Hepatocyte (in vitro differentiated cells): Measurements from ENCODE around the gene CHST13. TPM values are rescaled to one million over a fixed set of nuclear protein-coding genes. Genes with fewer than 3 reads are reported as not detected.

ENCODE experiments used
- DNase-seq: peaks from one replicate; pipeline ENCODE4 v3.0.0-alpha.2; 2016; ENCODE audit warnings: low spot score
- H2AFZ ChIP-seq: fragments of 200-600 bp; sonication (generic); 2 replicates; pipeline ENCODE4 v1.6.0; 2016; ENCODE audit warnings: antibody characterized with exemption, mild to moderate bottlenecking
- H3K27ac ChIP-seq: fragments of 200-600 bp; sonication (generic); 2 replicates; pipeline ENCODE4 v1.5.1; 2016; ENCODE audit warnings: mild to moderate bottlenecking
- H3K27me3 ChIP-seq: fragments of 200-600 bp; sonication (generic); 2 replicates; pipeline ENCODE4 v1.6.1; 2016
- H3K36me3 ChIP-seq: fragments of 200-600 bp; sonication (generic); replicated peaks from 2 replicates; pipeline ENCODE4 v1.5.1; 2016; ENCODE audit warnings: low read depth; ENCODE audit not compliant: insufficient read depth
- H3K4me1 ChIP-seq: fragments of 200-600 bp; sonication (generic); 2 replicates; pipeline ENCODE4 v1.5.1; 2016; ENCODE audit warnings: mild to moderate bottlenecking, moderate library complexity; ENCODE audit not compliant: insufficient read depth
- H3K4me2 ChIP-seq: fragments of 200-600 bp; sonication (generic); 2 replicates; pipeline ENCODE4 v1.6.0; 2016
- H3K4me3 ChIP-seq: fragments of 200-600 bp; sonication (generic); 2 replicates; pipeline ENCODE4 v1.5.1; 2016; ENCODE audit warnings: mild to moderate bottlenecking
- H3K79me2 ChIP-seq: fragments of 200-600 bp; sonication (generic); 2 replicates; pipeline ENCODE4 v1.6.0; 2017; ENCODE audit warnings: mild to moderate bottlenecking
- H3K9me2 ChIP-seq: fragments of 200-600 bp; sonication (generic); replicated peaks from 2 replicates; pipeline ENCODE4 v1.6.0; 2017; ENCODE audit warnings: mild to moderate bottlenecking; ENCODE audit not compliant: insufficient read depth
- H3K9me3 ChIP-seq: fragments of 200-600 bp; sonication (generic); 2 replicates; pipeline ENCODE4 v1.5.1; 2016; ENCODE audit warnings: low read depth, mild to moderate bottlenecking
- H4K20me1 ChIP-seq: fragments of 200-600 bp; sonication (generic); 2 replicates; pipeline ENCODE4 v1.6.0; 2016; ENCODE audit warnings: mild to moderate bottlenecking; ENCODE audit not compliant: insufficient read depth, poor library complexity, severe bottlenecking
- CTCF ChIP-seq: fragments of 200-600 bp; sonication (generic); IDR thresholded peaks from 2 replicates; pipeline ENCODE4 v1.5.1; 2016; ENCODE audit warnings: antibody characterized with exemption, mild to moderate bottlenecking; ENCODE audit not compliant: poor library complexity
- EZH2 ChIP-seq: fragments of 200-600 bp; sonication (generic); IDR thresholded peaks from 2 replicates; pipeline ENCODE4 v1.6.1; 2016; ENCODE audit warnings: antibody characterized with exemption, mild to moderate bottlenecking, borderline replicate concordance
- EZH2phosphoT487 ChIP-seq: fragments of 200-600 bp; sonication (generic); IDR thresholded peaks from one replicate; pipeline ENCODE4 v1.6.1; 2018; ENCODE audit warnings: antibody characterized with exemption, mild to moderate bottlenecking, low read depth, moderate library complexity; ENCODE audit not compliant: unreplicated experiment, severe bottlenecking
- WGBS: methylation state at CpG from one replicate; pipeline ENCODE4 v1.1.6; 2016; ENCODE audit warnings: low lambda C conversion rate; ENCODE audit errors: missing lambda C conversion rate; 5-methylcytosine and 5-hydroxymethylcytosine counted together
- polyA plus RNA-seq: library from polyadenylated mRNA; unstranded; fragments of >200 nt; fragmentation: Nextera tagmentation; extraction: Ambion mirVana; gene quantifications from 2 replicates; pipeline ENCODE4 v1.2.1, GENCODE V29; 2016
- total RNA-seq: library from RNA; depleted of rRNA; stranded (reverse); fragments of >200 nt; gene quantifications from 2 replicates; pipeline ENCODE4 v1.2.3, GENCODE V29; 2014

CHST13 gene
- total and polyA plus RNA-seq, 2 experiments from 2014 or later, result 31.5 to 54.6 TPM

DNA sequence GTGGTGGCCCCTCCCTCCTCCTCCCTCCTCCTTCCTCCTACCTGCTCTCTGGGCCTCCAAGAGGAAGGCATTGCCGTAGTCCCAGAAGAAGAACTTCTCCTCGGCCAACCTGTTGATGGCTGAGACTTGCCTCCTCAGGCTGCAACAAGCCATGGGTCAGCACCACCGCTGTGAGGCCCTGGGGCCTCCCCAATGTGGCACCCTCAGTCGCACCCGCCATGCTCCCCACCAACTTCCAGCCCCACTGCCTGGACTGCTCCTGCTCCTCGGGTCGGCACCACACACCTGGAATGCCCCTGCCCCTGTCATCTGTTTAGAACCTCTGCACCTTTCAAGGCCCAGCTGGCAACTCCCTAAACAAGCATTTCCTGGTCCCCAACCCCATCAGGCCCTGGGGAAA is 23.9 kb upstream of the CHST13 start:
- WGBS, result 92% methylated on average over 7 of the region's 7 CpGs
- no peaks in the 10 kb centered on the region for H3K79me2 ChIP-seq
- TF ChIP-seq EZH2, result no peak
- TF ChIP-seq CTCF, result no peak
- TF ChIP-seq EZH2phosphoT487, result no peak
- H3K36me3 ChIP-seq, result no peaks in the 10 kb centered on the region
- H3K27me3 ChIP-seq, result no peaks in the 10 kb centered on the region
- H3K9me2 ChIP-seq, result no peaks in the 10 kb centered on the region
- H3K4me3 ChIP-seq, result no peak overlapping the region
- no peak overlapping the region for H2AFZ ChIP-seq
- H3K4me2 ChIP-seq, result no peak overlapping the region
- no peak overlapping the region for H3K27ac ChIP-seq
- no peak for DNase-seq
- no peaks in the 10 kb centered on the region for H4K20me1 ChIP-seq
- H3K9me3 ChIP-seq, result no peaks in the 10 kb centered on the region
- no peaks in the 10 kb centered on the region for H3K4me1 ChIP-seq

GRCh38 chr3:126501054-126501453 is 22.9 kb upstream of the CHST13 start:
- no peak overlapping the region for H2AFZ ChIP-seq
- no peak overlapping the region for H3K27ac ChIP-seq
- H3K9me3 ChIP-seq, result no peaks in the 10 kb centered on the region
- no peaks in the 10 kb centered on the region for H3K4me1 ChIP-seq
- TF ChIP-seq EZH2phosphoT487 (no peak), CTCF (no peak), EZH2 (no peak)
- H3K4me3 ChIP-seq, result no peak overlapping the region
- 87% methylated on average over 5 of the region's 5 CpGs for WGBS
- H4K20me1 ChIP-seq, result no peaks in the 10 kb centered on the region
- no peak for DNase-seq
- no peaks in the 10 kb centered on the region for H3K79me2 ChIP-seq
- H3K9me2 ChIP-seq, result no peaks in the 10 kb centered on the region
- H3K27me3 ChIP-seq, result no peaks in the 10 kb centered on the region
- no peak overlapping the region for H3K4me2 ChIP-seq
- H3K36me3 ChIP-seq, result no peaks in the 10 kb centered on the region

GRCh38 chr3:126501736-126502135 is 22.2 kb upstream of the CHST13 start:
- Histone ChIP-seq H4K20me1 (no peaks in the 10 kb centered on the region), H3K27me3 (no peaks in the 10 kb centered on the region), H2AFZ (no peak overlapping the region), H3K27ac (no peak overlapping the region), H3K4me3 (no peak overlapping the region), H3K9me3 (no peaks in the 10 kb centered on the region), H3K79me2 (no peaks in the 10 kb centered on the region), H3K4me1 (no peaks in the 10 kb centered on the region), H3K36me3 (no peaks in the 10 kb centered on the region), H3K9me2 (no peaks in the 10 kb centered on the region), H3K4me2 (no peak overlapping the region)
- TF ChIP-seq CTCF, result no peak
- no peak for TF ChIP-seq EZH2phosphoT487
- TF ChIP-seq EZH2, result no peak
- no peak for DNase-seq
- WGBS, result 65% methylated on average over 7 of the region's 7 CpGs

GRCh38 chr3:126502656-126503055 is 21.3 kb upstream of the CHST13 start:
- Histone ChIP-seq H3K9me2 (no peaks in the 10 kb centered on the region), H4K20me1 (no peaks in the 10 kb centered on the region), H3K4me2 (no peak overlapping the region), H3K9me3 (no peaks in the 10 kb centered on the region), H3K27me3 (no peaks in the 10 kb centered on the region), H3K4me3 (no peak overlapping the region), H2AFZ (no peak overlapping the region), H3K27ac (no peak overlapping the region), H3K79me2 (no peaks in the 10 kb centered on the region), H3K4me1 (no peaks in the 10 kb centered on the region), H3K36me3 (no peaks in the 10 kb centered on the region)
- WGBS, result 92% methylated on average over 1 of the region's 1 CpG
- DNase-seq, result no peak
- TF ChIP-seq EZH2 (no peak), CTCF (no peak), EZH2phosphoT487 (no peak)
